PC-9 (cell line): Measurements from ENCODE around the gene ANO2. TPM values are rescaled to one million over a fixed set of nuclear protein-coding genes. Genes with fewer than 3 reads are reported as not detected.

Source experiments
- BruUV-seq: library from RNA; stranded (reverse); fragments of 400-500 nt; replicated peaks from 2 replicates; lab custom pipeline; 2021; lab: Mats Ljungman, UMichigan
- CTCF ChIA-PET: fragments of 300-600 bp; sonication (Branson Sonifier 250); formaldehyde crosslinking; loops from one replicate; lab custom pipeline; 2022; ENCODE audit warnings: antibody characterized with exemption; lab: Charles Lee
- POLR2A ChIA-PET: fragments of 300-600 bp; sonication (Branson Sonifier 250); formaldehyde crosslinking; loops from one replicate; lab custom pipeline; 2022; ENCODE audit warnings: antibody characterized with exemption; ENCODE audit not compliant: unreplicated experiment; lab: Charles Lee
- DNase-seq, 2 experiments: peaks; one replicate each; pipeline versions ENCODE4 v3.0.0 to v3.0.0-alpha.2; 2015 to 2022; ENCODE audit warnings: mixed read lengths in 1 of 2
- H2AFZ ChIP-seq: fragments of 200-600 bp; sonication (generic); 2 replicates; pipeline ENCODE4 v1.8.1; 2017; ENCODE audit warnings: antibody characterized with exemption
- H3F3A ChIP-seq: fragments of 200-600 bp; sonication (generic); 2 replicates; pipeline ENCODE4 v1.8.1; 2017; ENCODE audit warnings: antibody characterized with exemption, mild to moderate bottlenecking, low read depth; ENCODE audit not compliant: insufficient read depth
- H3K27ac ChIP-seq: fragments of 200-600 bp; sonication (generic); 2 replicates; pipeline ENCODE4 v1.6.1; 2016; ENCODE audit warnings: mixed run types
- H3K27me3 ChIP-seq: fragments of 200-600 bp; sonication (generic); 2 replicates; pipeline ENCODE4 v1.6.1; 2016; ENCODE audit warnings: low read depth, mixed run types; ENCODE audit not compliant: insufficient read depth
- H3K36me3 ChIP-seq: fragments of 200-600 bp; sonication (generic); 2 replicates; pipeline ENCODE4 v1.6.1; 2016; ENCODE audit warnings: low read depth, mixed run types
- H3K4me1 ChIP-seq: fragments of 200-600 bp; sonication (generic); replicated peaks from 2 replicates; pipeline ENCODE4 v1.6.1; 2016; ENCODE audit warnings: mixed run types; ENCODE audit not compliant: insufficient read depth
- H3K4me2 ChIP-seq: fragments of 200-600 bp; sonication (generic); 2 replicates; pipeline ENCODE4 v1.6.1; 2017; ENCODE audit warnings: mixed run types
- H3K4me3 ChIP-seq: fragments of 200-600 bp; sonication (generic); 2 replicates; pipeline ENCODE4 v1.6.1; 2016; ENCODE audit warnings: mixed run types
- H3K79me2 ChIP-seq: fragments of 200-600 bp; sonication (generic); 2 replicates; pipeline ENCODE4 v1.6.1; 2017; ENCODE audit warnings: low read depth, mixed run types
- H3K9me2 ChIP-seq: fragments of 200-600 bp; sonication (generic); 2 replicates; pipeline ENCODE4 v1.8.1; 2017; ENCODE audit warnings: mild to moderate bottlenecking; ENCODE audit not compliant: insufficient read depth
- H3K9me3 ChIP-seq: fragments of 200-600 bp; sonication (generic); 2 replicates; pipeline ENCODE4 v1.8.1; 2016; ENCODE audit warnings: low read depth; ENCODE audit not compliant: insufficient read depth
- H4K20me1 ChIP-seq: fragments of 200-600 bp; sonication (generic); 2 replicates; pipeline ENCODE4 v1.8.1; 2017; ENCODE audit not compliant: insufficient read depth
- CTCF ChIP-seq: fragments of 200-600 bp; sonication (generic); conservative IDR thresholded peaks from 2 replicates; pipeline ENCODE4 v1.6.1; 2017; ENCODE audit warnings: mixed run types, antibody characterized with exemption, mild to moderate bottlenecking, moderate library complexity
- EZH2 ChIP-seq: fragments of 200-600 bp; sonication (generic); IDR thresholded peaks from 2 replicates; pipeline ENCODE4 v1.8.0; 2017; ENCODE audit warnings: antibody characterized with exemption, low read depth
- intact Hi-C: fragments of 100-400 bp; cut with micrococcal nuclease; formaldehyde crosslinking; loops from one replicate; pipeline ENCODE4 v1.10.0; 2022; ENCODE audit not compliant: unreplicated experiment
- total RNA-seq: library from RNA; stranded (reverse); gene quantifications from 2 replicates; pipeline ENCODE4 v1.2.3, GENCODE V29; 2021

Gene ANO2
- total RNA-seq, 1 experiment from 2014 or later = not detected

GRCh38 chr12:5524769-5525436 is 420.2 kb downstream of the ANO2 start:
- H4K20me1 ChIP-seq = no peaks in the 10 kb centered on the region
- no peak for DNase-seq
- H3K9me3 ChIP-seq = no peaks in the 10 kb centered on the region
- ChIA-PET CTCF (no interaction called here), POLR2A (no interaction called here)
- no peaks in the 10 kb centered on the region for H3K9me2 ChIP-seq
- no peaks in the 10 kb centered on the region for H3F3A ChIP-seq
- no peaks in the 10 kb centered on the region for H3K4me1 ChIP-seq
- BruUV-seq = no TSS peak
- no peaks in the 10 kb centered on the region for H3K79me2 ChIP-seq
- no peak overlapping the region for H3K4me3 ChIP-seq
- H3K36me3 ChIP-seq = no peaks in the 10 kb centered on the region
- no peak overlapping the region for H2AFZ ChIP-seq
- H3K27me3 ChIP-seq = peaks cover 65% of the 10 kb centered on the region
- TF ChIP-seq EZH2 (no peak), CTCF (no peak)
- no peak overlapping the region for H3K4me2 ChIP-seq
- no peak overlapping the region for H3K27ac ChIP-seq
- intact Hi-C loops = no loop called here

GRCh38 chr12:5524116-5524768 is 420.8 kb downstream of the ANO2 start:
- Histone ChIP-seq H3K9me2 (no peaks in the 10 kb centered on the region), H3K4me1 (no peaks in the 10 kb centered on the region), H3K4me3 (no peak overlapping the region), H3K27me3 (peaks cover 72% of the 10 kb centered on the region), H2AFZ (no peak overlapping the region), H3K9me3 (no peaks in the 10 kb centered on the region), H3K79me2 (no peaks in the 10 kb centered on the region), H3K4me2 (no peak overlapping the region), H3K36me3 (no peaks in the 10 kb centered on the region), H4K20me1 (no peaks in the 10 kb centered on the region), H3K27ac (no peak overlapping the region), H3F3A (no peaks in the 10 kb centered on the region)
- POLR2A ChIA-PET = no interaction called here
- BruUV-seq = no TSS peak
- TF ChIP-seq CTCF = no peak
- no peak for TF ChIP-seq EZH2
- no peak for DNase-seq
- intact Hi-C loops = no loop called here
- CTCF ChIA-PET = no interaction called here

- Histone ChIP-seq H3K36me3 (no peaks in the 10 kb centered on the region), H3K4me1 (no peaks in the 10 kb centered on the region), H3K79me2 (no peaks in the 10 kb centered on the region), H3K9me2 (no peaks in the 10 kb centered on the region), H3F3A (no peaks in the 10 kb centered on the region), H2AFZ (no peak overlapping the region), H3K4me3 (no peak overlapping the region), H3K9me3 (no peaks in the 10 kb centered on the region), H3K4me2 (no peak overlapping the region), H3K27me3 (peaks cover 78% of the 10 kb centered on the region), H4K20me1 (no peaks in the 10 kb centered on the region), H3K27ac (no peak overlapping the region)
- intact Hi-C loops = no loop called here
- no TSS peak for BruUV-seq
- DNase-seq = no peak
- ChIA-PET POLR2A (no interaction called here), CTCF (no interaction called here)
- TF ChIP-seq EZH2 (no peak), CTCF (no peak)
Measured at GRCh38 chr12:5523396-5524115, 421.5 kb downstream of the ANO2 start.
